ENCODE results near the gene ALDH5A1. TPM values are rescaled to one million over a fixed set of nuclear protein-coding genes. Genes with fewer than 3 reads are reported as not detected.

ALDH5A1 gene
- total and polyA plus RNA-seq, 2 donors (not counting 1 experiment from before 2014, with no cell fraction given) = 5.7 to 26.3 TPM

GRCh38 chr6:24543683-24544082 is 48.9 kb downstream of the ALDH5A1 start:
- H2AFZ ChIP-seq (ENCODE audit: insufficient read depth, low read depth, low read length, poor library complexity, severe bottlenecking) = no peak overlapping the region
- DNase-seq = no peak
- Mint-ChIP-seq H3K4me3 (no peak overlapping the region), H3K4me1 (no peaks in the 10 kb centered on the region), H3K9me3 (ENCODE audit: insufficient read depth) (no peaks in the 10 kb centered on the region), H3K27me3 (peaks cover 7% of the 10 kb centered on the region), H3K27ac (no peak overlapping the region)
- TF ChIP-seq EZH2 (IDR thresholded peaks at IDR 0.05; ENCODE audit: borderline replicate concordance, insufficient read depth, low read depth, low read length, poor library complexity, severe bottlenecking) (no peak), CTCF (IDR thresholded peaks at IDR 0.05) (no peak)
- no peaks in the 10 kb centered on the region for H4K20me1 ChIP-seq (ENCODE audit: control insufficient read depth, insufficient read depth, low read length, poor library complexity, severe bottlenecking)
- H3K4me2 ChIP-seq (replicated peaks; ENCODE audit: low read depth, low read length, poor library complexity, severe bottlenecking) = no peak overlapping the region
- H3K79me2 ChIP-seq (ENCODE audit: control insufficient read depth, insufficient read depth, low read length) = no peaks in the 10 kb centered on the region
- CTCF ChIA-PET = interaction anchor here (0.7 to 1.7 kb wide), 2 partner anchors 22 to 120 kb away, joined by 3 to 4 read pairs; no protein-coding TSS in a partner anchor
- intact Hi-C loops (cut with micrococcal nuclease) = no loop called here
- H3K9ac ChIP-seq (ENCODE audit: low read length) = no peak overlapping the region
- whole genome bisulfite sequencing (ENCODE audit: insufficient coverage) = 90% methylated on average over 2 of the region's 4 CpGs
- peaks cover 0 to 12% (median 0%) of the 10 kb centered on the region in 4 experiments for H3K27me3 ChIP-seq (replicated peaks in 1 of 4; ENCODE audit: control extremely low read depth in 1 of 4, control insufficient read depth in 3 of 4, insufficient read depth in 4 of 4, low read length in 3 of 4)
- H3K4me3 ChIP-seq (ENCODE audit: control extremely low read depth in 1 of 5, extremely low read depth in 1 of 5, insufficient read depth in 1 of 5, low read depth in 2 of 5, low read length in 4 of 5) = no peak overlapping the region
- no peak for ATAC-seq (ENCODE audit: low read depth)
- no peak overlapping the region for H3K27ac ChIP-seq (ENCODE audit: low read length in 2 of 2)
- H3K36me3 ChIP-seq (replicated peaks in 1 of 2; ENCODE audit: control extremely low read depth in 1 of 2, control insufficient read depth in 1 of 2, extremely low read depth in 1 of 2, insufficient read depth in 2 of 2, low read length in 1 of 2) = peaks cover 0 to 4% of the 10 kb centered on the region in 2 experiments
- peaks cover 0 to 5% of the 10 kb centered on the region in 2 donors for H3K4me1 ChIP-seq (ENCODE audit: control insufficient read depth in 2 of 2, insufficient read depth in 2 of 2, low read length in 2 of 2)
- POLR2A ChIA-PET = no interaction called here
- H3K9me3 ChIP-seq (ENCODE audit: control extremely low read depth in 1 of 3, control insufficient read depth in 2 of 3, insufficient read depth in 1 of 3, low read length in 2 of 3) = no peaks in the 10 kb centered on the region

GRCh38 chr6:24545183-24545582 is 50.4 kb downstream of the ALDH5A1 start:
- peaks cover 7% of the 10 kb centered on the region for H3K27me3 Mint-ChIP-seq
- Histone ChIP-seq H2AFZ (ENCODE audit: insufficient read depth, low read depth, low read length, poor library complexity, severe bottlenecking) (no peak overlapping the region), H3K4me3 (ENCODE audit: control extremely low read depth in 1 of 5, extremely low read depth in 1 of 5, insufficient read depth in 1 of 5, low read depth in 2 of 5, low read length in 4 of 5) (no peak overlapping the region), H3K9me3 (ENCODE audit: control extremely low read depth in 1 of 3, control insufficient read depth in 2 of 3, insufficient read depth in 1 of 3, low read length in 2 of 3) (no peaks in the 10 kb centered on the region), H3K27ac (ENCODE audit: low read length in 2 of 2) (no peak overlapping the region), H3K27me3 (replicated peaks in 1 of 4; ENCODE audit: control extremely low read depth in 1 of 4, control insufficient read depth in 3 of 4, insufficient read depth in 4 of 4, low read length in 3 of 4) (peaks cover 0 to 12% (median 0%) of the 10 kb centered on the region in 4 experiments), H4K20me1 (ENCODE audit: control insufficient read depth, insufficient read depth, low read length, poor library complexity, severe bottlenecking) (no peaks in the 10 kb centered on the region), H3K4me2 (replicated peaks; ENCODE audit: low read depth, low read length, poor library complexity, severe bottlenecking) (no peak overlapping the region), H3K36me3 (replicated peaks in 1 of 2; ENCODE audit: control extremely low read depth in 1 of 2, control insufficient read depth in 1 of 2, extremely low read depth in 1 of 2, insufficient read depth in 2 of 2, low read length in 1 of 2) (no peaks in the 10 kb centered on the region), H3K79me2 (ENCODE audit: control insufficient read depth, insufficient read depth, low read length) (no peaks in the 10 kb centered on the region), H3K9ac (ENCODE audit: low read length) (no peak overlapping the region), H3K4me1 (ENCODE audit: control insufficient read depth in 2 of 2, insufficient read depth in 2 of 2, low read length in 2 of 2) (peaks cover 0 to 5% of the 10 kb centered on the region in 2 donors)
- WGBS (ENCODE audit: insufficient coverage) = 92% methylated on average over 2 of the region's 3 CpGs
- ChIA-PET POLR2A (no interaction called here), CTCF (no interaction called here)
- no peak for TF ChIP-seq EZH2 (IDR thresholded peaks at IDR 0.05; ENCODE audit: borderline replicate concordance, insufficient read depth, low read depth, low read length, poor library complexity, severe bottlenecking)
- TF ChIP-seq CTCF (IDR thresholded peaks at IDR 0.05) = no peak
- H3K9me3 Mint-ChIP-seq (ENCODE audit: insufficient read depth) = no peaks in the 10 kb centered on the region
- H3K27ac Mint-ChIP-seq = no peak overlapping the region
- H3K4me1 Mint-ChIP-seq = no peaks in the 10 kb centered on the region
- ATAC-seq (ENCODE audit: low read depth) = no peak
- no peak for DNase-seq
- intact Hi-C loops (cut with micrococcal nuclease) = no loop called here
- H3K4me3 Mint-ChIP-seq = no peak overlapping the region

Measured in B cell (primary cell).